PFSK-1 (cell line): Measurements from ENCODE around the gene SCAMP3.

ENCODE experiments used
- FOXP2 ChIP-seq: optimal IDR thresholded peaks from 2 replicates; pipeline ENCODE3; 2011; ENCODE audit warnings: borderline replicate concordance, control low read depth, inconsistent platforms; ENCODE audit not compliant: insufficient read depth; ENCODE audit errors: extremely low read length, extremely low read depth
- POLR2AphosphoS5 ChIP-seq: IDR thresholded peaks from 2 replicates; pipeline ENCODE4 v1.6.1; 2012; ENCODE audit warnings: low read depth, mild to moderate bottlenecking, control low read depth, low read length, moderate library complexity
- SIN3A ChIP-seq: IDR thresholded peaks from 2 replicates; pipeline ENCODE4 v1.6.1; 2012; ENCODE audit warnings: mild to moderate bottlenecking, low read length, moderate library complexity, borderline replicate concordance; ENCODE audit not compliant: insufficient read depth
- TAF1 ChIP-seq: IDR thresholded peaks from 2 replicates; pipeline ENCODE4 v1.6.1; 2012; ENCODE audit warnings: low read length, control low read depth, borderline replicate concordance; ENCODE audit not compliant: insufficient read depth
- TF ChIP-seq, protein P1 (sequence below), 2 experiments: IDR thresholded peaks; 2 replicates each; pipeline versions ENCODE4 v1.6.1 to v1.8.0; 2011 to 2012; ENCODE audit warnings: low read depth in 2 of 2, low read length in 2 of 2, control low read depth in 1 of 2, inconsistent platforms in 1 of 2, mild to moderate bottlenecking in 1 of 2, moderate library complexity in 1 of 2; ENCODE audit not compliant: insufficient read depth in 1 of 2

The SCAMP3 gene

DNA sequence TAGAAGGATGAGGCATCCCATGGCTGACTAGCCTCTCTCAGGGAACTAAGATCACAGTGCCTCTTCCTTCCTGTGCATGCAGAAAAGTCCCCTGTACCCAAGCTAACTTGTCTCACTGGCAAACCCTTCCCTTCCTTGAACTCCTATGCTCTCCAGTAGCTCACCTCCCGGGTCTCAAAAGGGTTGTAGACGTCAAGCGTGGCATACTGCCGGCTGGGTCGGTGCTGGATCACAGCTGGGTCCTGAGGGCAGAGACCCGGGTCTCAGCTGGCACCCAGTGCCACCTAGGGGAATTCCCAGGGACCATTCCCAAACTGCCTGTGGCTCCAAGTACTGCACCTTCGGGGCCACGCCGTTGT lies 688 bp downstream of the SCAMP3 start:
- TF ChIP-seq FOXP2 (no peak), POLR2AphosphoS5 (no peak), SIN3A (no peak)
- TF ChIP-seq, protein P1, sequence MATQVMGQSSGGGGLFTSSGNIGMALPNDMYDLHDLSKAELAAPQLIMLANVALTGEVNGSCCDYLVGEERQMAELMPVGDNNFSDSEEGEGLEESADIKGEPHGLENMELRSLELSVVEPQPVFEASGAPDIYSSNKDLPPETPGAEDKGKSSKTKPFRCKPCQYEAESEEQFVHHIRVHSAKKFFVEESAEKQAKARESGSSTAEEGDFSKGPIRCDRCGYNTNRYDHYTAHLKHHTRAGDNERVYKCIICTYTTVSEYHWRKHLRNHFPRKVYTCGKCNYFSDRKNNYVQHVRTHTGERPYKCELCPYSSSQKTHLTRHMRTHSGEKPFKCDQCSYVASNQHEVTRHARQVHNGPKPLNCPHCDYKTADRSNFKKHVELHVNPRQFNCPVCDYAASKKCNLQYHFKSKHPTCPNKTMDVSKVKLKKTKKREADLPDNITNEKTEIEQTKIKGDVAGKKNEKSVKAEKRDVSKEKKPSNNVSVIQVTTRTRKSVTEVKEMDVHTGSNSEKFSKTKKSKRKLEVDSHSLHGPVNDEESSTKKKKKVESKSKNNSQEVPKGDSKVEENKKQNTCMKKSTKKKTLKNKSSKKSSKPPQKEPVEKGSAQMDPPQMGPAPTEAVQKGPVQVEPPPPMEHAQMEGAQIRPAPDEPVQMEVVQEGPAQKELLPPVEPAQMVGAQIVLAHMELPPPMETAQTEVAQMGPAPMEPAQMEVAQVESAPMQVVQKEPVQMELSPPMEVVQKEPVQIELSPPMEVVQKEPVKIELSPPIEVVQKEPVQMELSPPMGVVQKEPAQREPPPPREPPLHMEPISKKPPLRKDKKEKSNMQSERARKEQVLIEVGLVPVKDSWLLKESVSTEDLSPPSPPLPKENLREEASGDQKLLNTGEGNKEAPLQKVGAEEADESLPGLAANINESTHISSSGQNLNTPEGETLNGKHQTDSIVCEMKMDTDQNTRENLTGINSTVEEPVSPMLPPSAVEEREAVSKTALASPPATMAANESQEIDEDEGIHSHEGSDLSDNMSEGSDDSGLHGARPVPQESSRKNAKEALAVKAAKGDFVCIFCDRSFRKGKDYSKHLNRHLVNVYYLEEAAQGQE (IDR thresholded peaks at IDR 0.05; ENCODE audit: insufficient read depth in 1 of 2, low read depth in 2 of 2, low read length in 2 of 2), result no peak

DNA sequence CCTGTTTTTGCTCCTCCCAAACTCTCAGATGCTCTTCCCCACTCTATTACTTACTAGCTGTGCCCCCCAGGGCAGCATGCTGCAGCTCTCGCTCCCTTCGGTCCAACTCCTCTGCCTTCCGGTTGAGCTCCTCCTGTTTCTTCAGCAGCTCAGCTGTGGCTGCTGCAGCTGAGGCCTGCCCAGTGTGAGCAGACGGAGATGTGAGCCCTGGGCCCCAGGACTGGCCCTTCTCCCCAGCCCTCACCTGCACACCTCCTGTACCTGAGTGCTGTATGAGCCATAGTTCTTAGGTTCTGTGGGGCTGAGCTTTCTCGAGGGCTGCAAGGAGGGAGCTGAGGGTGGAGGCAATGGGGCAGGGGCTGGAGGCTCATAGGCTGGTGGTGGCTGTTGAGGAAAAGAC lies 1.9 kb downstream of the SCAMP3 start:
- no peak for TF ChIP-seq TAF1
- TF ChIP-seq, protein P1 (IDR thresholded peaks at IDR 0.05; ENCODE audit: insufficient read depth in 1 of 2, low read depth in 2 of 2, low read length in 2 of 2), result no peak
- no peak for TF ChIP-seq FOXP2
- no peak for TF ChIP-seq POLR2AphosphoS5
- TF ChIP-seq SIN3A, result no peak

DNA sequence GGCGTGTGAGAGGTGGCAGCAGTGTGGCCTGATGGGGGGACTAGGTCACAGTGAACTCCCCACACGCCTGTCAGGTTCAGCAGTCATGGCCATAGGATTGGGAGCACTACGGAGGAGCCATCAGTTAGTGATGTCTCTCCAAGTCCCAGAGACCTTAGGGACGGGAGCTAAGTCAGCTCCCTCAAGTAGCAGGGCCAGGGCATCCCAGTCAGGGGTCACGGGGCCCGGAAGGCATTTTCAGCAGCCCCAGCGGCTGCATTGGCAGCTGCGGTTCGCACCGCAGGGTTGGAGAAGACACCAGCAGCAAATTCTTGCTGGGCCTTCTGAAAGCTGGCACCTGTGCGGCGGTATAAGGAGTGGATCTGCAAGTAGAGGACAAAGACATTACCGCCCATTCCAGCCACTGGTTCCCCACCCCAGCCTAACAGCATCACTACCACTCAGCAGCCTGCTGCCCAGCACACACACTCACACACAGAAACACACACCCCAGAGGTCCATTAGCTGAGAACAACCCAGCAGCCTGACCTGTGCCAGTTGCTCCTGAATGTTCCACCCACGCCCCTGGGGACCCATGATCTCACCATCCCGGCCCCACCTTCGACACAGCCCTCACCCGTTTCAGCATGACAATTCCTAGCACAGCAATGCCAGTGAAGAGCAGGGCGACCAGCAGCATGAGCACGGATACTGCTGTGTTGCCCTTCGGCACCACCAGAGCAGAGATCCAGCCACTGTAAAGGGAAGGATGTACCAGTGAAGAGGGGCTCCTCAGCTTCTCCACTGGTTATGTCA lies 5.9 kb downstream of the SCAMP3 start:
- TF ChIP-seq POLR2AphosphoS5 (no peak), SIN3A (no peak), FOXP2 (no peak), TAF1 (no peak)
- TF ChIP-seq, protein P1 (IDR thresholded peaks at IDR 0.05; ENCODE audit: insufficient read depth in 1 of 2, low read depth in 2 of 2, low read length in 2 of 2), result no peak

DNA sequence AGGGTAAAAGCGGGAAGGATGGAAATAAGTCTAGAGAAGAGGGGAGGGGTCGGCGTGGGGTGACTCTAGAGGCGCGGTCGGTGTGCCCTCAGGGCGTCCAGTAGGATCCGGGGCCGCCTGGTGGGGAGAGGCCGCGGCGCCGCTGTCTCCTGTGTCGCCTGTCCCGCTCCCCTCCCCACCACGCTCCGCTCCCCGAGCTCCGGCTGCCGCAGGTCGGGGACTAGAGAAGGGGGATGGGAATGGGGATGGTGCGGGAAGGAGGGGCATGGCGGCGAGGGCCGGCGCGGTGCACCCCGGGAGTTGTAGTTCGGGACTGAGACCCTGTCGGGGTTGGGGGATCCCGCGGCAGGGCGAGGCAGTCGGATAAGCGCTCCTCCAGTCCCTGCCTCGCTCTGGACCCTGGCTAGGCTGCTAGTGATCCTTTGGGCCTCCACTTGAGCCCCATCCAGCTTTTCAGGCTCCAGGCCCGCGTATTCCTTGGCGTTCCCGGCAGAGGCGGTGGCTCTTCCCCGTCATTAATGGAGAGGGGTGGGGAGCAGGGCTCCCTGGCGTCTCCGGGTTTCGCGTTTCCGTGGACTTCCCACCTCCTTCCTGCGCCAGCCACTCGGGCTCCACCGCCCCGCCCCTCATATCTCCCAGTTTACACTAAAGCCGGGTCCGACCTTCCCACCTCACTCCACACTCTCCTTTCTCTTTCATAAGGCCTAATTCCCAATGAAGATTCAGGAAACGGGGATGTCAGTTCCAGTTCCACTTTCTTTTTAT lies 6.7 kb downstream of the SCAMP3 start, which contains the start of gene ENTREP3:
Gene ENTREP3, minus strand, starts transcription at position 241 of the 765 bp plus-strand sequence. CDS start 606 bp downstream, outside the sequence.
- TF ChIP-seq FOXP2, result no peak
- TF ChIP-seq TAF1, result peak; percentile 96
- TF ChIP-seq POLR2AphosphoS5, result peak; percentile 96
- TF ChIP-seq, protein P1 (IDR thresholded peaks at IDR 0.05; ENCODE audit: insufficient read depth in 1 of 2, low read depth in 2 of 2, low read length in 2 of 2), result 0 out of 4 replicates have a peak, but pooled peaks of 1 of the 2 experiments have one; percentile 52
- peak; percentile 89; the same call in 1 of the 2 replicates for TF ChIP-seq SIN3A
